Measurements from ENCODE around the gene RABL6. TPM values are rescaled to one million over a fixed set of nuclear protein-coding genes. Genes with fewer than 3 reads are reported as not detected.

The RABL6 gene
- total RNA-seq, 6 experiments from 2014 or later: 77.8 to 87.7 (median 84.0) TPM

- peaks cover 5% of the 10 kb centered on the region for H3K27me3 Mint-ChIP-seq (ENCODE audit: insufficient read depth)
- DNase-seq: no peak
- H3K9me3 Mint-ChIP-seq: no peaks in the 10 kb centered on the region
- no peak overlapping the region for H3K27ac Mint-ChIP-seq
- H3K4me3 Mint-ChIP-seq: peak overlapping the region; percentile 88
- TF ChIP-seq CTCF (IDR thresholded peaks at IDR 0.05): no peak
- peaks cover 15% of the 10 kb centered on the region for H3K36me3 Mint-ChIP-seq (ENCODE audit: low read depth)
- peaks cover 28% of the 10 kb centered on the region for H3K4me1 Mint-ChIP-seq (ENCODE audit: low read depth)
These were observed 1.7 kb upstream of the RABL6 start for GRCh38 chr9:136806067-136806466.

- H3K27me3 Mint-ChIP-seq (ENCODE audit: insufficient read depth): peaks cover 5% of the 10 kb centered on the region
- peak overlapping the region; percentile 88 for H3K4me3 Mint-ChIP-seq
- DNase-seq: no peak
- H3K4me1 Mint-ChIP-seq (ENCODE audit: low read depth): peaks cover 30% of the 10 kb centered on the region
- H3K9me3 Mint-ChIP-seq: no peaks in the 10 kb centered on the region
- no peak for TF ChIP-seq CTCF (IDR thresholded peaks at IDR 0.05)
- H3K27ac Mint-ChIP-seq: peak overlapping the region; percentile 45
- H3K36me3 Mint-ChIP-seq (ENCODE audit: low read depth): peaks cover 16% of the 10 kb centered on the region
These were observed 1.0 kb upstream of the RABL6 start for GRCh38 chr9:136806631-136807201.

- peak; percentile 24 for TF ChIP-seq CTCF (IDR thresholded peaks at IDR 0.05)
- H3K4me1 Mint-ChIP-seq (ENCODE audit: low read depth): peaks cover 30% of the 10 kb centered on the region
These were observed 492 bp downstream of the RABL6 start for GRCh38 chr9:136808075-136808805.

GRCh38 chr9:136808806-136809158 lies 1.0 kb downstream of the RABL6 start:
- Mint-ChIP-seq H3K4me1 (ENCODE audit: low read depth) (peaks cover 30% of the 10 kb centered on the region), H3K36me3 (ENCODE audit: low read depth) (peaks cover 29% of the 10 kb centered on the region)
- peak; percentile 33 for DNase-seq

More at GRCh38 chr9:136808075-136808805, 492 bp downstream of the RABL6 start:
- Mint-ChIP-seq H3K9me3 (no peaks in the 10 kb centered on the region), H3K36me3 (ENCODE audit: low read depth) (peaks cover 24% of the 10 kb centered on the region), H3K27ac (peak overlapping the region; percentile 69), H3K27me3 (ENCODE audit: insufficient read depth) (peaks cover 2% of the 10 kb centered on the region; the same call in 1 of the 2 replicates), H3K4me3 (peak overlapping the region; percentile 87)
- no peak for DNase-seq

More at GRCh38 chr9:136808806-136809158, 1.0 kb downstream of the RABL6 start:
- Mint-ChIP-seq H3K4me3 (peak overlapping the region; percentile 87), H3K27me3 (ENCODE audit: insufficient read depth) (peaks cover 2% of the 10 kb centered on the region; the same call in 1 of the 2 replicates), H3K27ac (peak overlapping the region; percentile 69), H3K9me3 (no peaks in the 10 kb centered on the region)
- no peak for TF ChIP-seq CTCF (IDR thresholded peaks at IDR 0.05)
